ENCODE measurements around the gene PDZD8.

PDZD8 gene

DNA sequence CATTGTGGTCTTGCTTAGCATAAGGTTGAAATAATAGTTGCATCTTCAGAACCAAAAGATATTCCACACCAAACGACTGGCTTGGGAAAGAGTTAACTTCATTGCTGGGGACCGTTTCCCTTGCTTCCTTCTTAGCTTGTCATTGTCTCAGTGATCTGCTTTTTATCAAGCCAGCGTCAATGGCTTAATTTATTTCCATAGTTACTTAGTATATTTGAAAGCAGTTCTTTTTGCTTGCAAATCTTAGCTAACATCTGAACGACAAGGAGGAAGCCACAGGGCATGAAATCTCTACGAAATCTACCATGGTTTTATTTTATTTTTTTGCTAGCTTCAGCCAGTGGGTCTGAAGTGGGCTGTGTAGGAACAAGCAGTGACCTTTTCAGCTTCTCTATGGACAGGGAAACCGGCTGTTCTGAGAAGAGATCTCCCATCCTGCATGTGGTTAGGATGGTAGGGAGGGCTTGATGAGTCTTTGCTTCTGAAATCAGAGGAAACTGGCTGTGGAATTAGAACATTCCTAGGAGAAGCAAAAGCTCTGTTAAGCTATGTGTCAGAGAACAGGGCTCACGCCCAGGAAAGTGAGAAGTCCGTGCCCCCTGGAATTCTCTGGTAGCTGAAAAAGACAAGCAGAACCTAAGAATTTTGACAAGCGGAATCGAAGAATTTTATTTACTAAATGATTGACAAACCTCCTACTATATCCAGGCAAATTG, 126.3 kb downstream of the PDZD8 start:
- H3K9ac ChIP-seq (ENCODE audit: low read length): no peak overlapping the region

DNA sequence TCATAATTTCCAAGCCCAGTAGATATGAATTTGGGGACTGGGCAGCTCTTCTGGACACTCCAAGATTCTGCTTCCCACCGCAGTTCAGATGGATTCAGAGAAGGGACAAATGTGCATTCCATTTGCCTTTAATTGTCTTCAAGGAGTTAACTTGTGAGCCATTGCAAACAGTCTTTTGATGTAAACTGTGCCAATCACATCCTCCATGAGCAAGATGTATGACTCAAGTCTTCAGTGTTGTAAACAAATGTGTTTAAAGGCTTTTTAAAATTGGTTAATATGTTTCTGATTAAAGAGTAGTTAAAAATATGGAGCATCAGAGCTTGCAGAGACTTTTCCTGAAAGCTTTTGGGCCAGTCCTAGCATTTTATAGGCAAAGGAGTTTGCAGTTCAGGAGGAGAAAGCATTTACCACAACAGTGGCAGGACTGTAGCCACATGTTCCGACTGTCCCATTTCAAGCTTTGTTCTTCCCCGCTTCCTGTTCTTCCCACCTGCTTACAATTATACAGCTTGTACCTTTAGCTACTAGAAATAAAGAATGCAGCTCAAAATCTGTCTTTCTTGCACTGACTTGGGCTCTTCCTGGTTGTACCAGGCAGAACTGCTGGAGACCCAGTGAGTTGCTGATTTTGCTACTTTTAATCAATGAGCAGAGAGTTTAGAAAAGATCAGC, 128.1 kb downstream of the PDZD8 start:
- H4K20me1 ChIP-seq (ENCODE audit: insufficient read depth, low read length): no peaks in the 10 kb centered on the region
- no peaks in the 10 kb centered on the region for H3K4me1 ChIP-seq (ENCODE audit: insufficient read depth, low read length, severe bottlenecking)
- no peak overlapping the region for H3K27ac ChIP-seq (ENCODE audit: low read depth, low read length, poor library complexity, severe bottlenecking)
- H3K36me3 ChIP-seq (ENCODE audit: insufficient read depth, low read length): no peaks in the 10 kb centered on the region
- no peaks in the 10 kb centered on the region for H3K79me2 ChIP-seq (ENCODE audit: insufficient read depth, low read length)
- no peak overlapping the region for H3K4me2 ChIP-seq (ENCODE audit: low read length)
- no peak overlapping the region for H2AFZ ChIP-seq (ENCODE audit: low read length)
- H3K9me2 ChIP-seq (ENCODE audit: low read depth, low read length): no peaks in the 10 kb centered on the region
- TF ChIP-seq, protein P1, sequence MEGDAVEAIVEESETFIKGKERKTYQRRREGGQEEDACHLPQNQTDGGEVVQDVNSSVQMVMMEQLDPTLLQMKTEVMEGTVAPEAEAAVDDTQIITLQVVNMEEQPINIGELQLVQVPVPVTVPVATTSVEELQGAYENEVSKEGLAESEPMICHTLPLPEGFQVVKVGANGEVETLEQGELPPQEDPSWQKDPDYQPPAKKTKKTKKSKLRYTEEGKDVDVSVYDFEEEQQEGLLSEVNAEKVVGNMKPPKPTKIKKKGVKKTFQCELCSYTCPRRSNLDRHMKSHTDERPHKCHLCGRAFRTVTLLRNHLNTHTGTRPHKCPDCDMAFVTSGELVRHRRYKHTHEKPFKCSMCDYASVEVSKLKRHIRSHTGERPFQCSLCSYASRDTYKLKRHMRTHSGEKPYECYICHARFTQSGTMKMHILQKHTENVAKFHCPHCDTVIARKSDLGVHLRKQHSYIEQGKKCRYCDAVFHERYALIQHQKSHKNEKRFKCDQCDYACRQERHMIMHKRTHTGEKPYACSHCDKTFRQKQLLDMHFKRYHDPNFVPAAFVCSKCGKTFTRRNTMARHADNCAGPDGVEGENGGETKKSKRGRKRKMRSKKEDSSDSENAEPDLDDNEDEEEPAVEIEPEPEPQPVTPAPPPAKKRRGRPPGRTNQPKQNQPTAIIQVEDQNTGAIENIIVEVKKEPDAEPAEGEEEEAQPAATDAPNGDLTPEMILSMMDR (IDR thresholded peaks at IDR 0.05; ENCODE audit: low read length): no peak
- no peak for TF ChIP-seq EZH2 (IDR thresholded peaks at IDR 0.05; ENCODE audit: borderline replicate concordance, low read length)
- 0 out of 2 replicates have a peak, but pooled peaks cover 5% of the 10 kb centered on the region for H3K27me3 ChIP-seq (ENCODE audit: insufficient read depth, low read length)
- H3K4me3 ChIP-seq (ENCODE audit: low read depth, low read length, poor library complexity, severe bottlenecking): no peak overlapping the region
- H3K9ac ChIP-seq (ENCODE audit: low read length): no peak overlapping the region
- H3K9me3 ChIP-seq (ENCODE audit: low read length): no peaks in the 10 kb centered on the region
- H3F3A ChIP-seq (ENCODE audit: insufficient read depth, low read length): no peaks in the 10 kb centered on the region

More for the DNA sequence above, 126.3 kb downstream of the PDZD8 start:
- Histone ChIP-seq H3K36me3 (ENCODE audit: insufficient read depth, low read length) (no peaks in the 10 kb centered on the region), H3K27me3 (ENCODE audit: insufficient read depth, low read length) (0 out of 2 replicates have a peak, but pooled peaks cover 5% of the 10 kb centered on the region), H3K9me3 (ENCODE audit: low read length) (no peaks in the 10 kb centered on the region), H3K79me2 (ENCODE audit: insufficient read depth, low read length) (no peaks in the 10 kb centered on the region), H3K27ac (ENCODE audit: low read depth, low read length, poor library complexity, severe bottlenecking) (no peak overlapping the region), H3K4me3 (ENCODE audit: low read depth, low read length, poor library complexity, severe bottlenecking) (no peak overlapping the region), H3F3A (ENCODE audit: insufficient read depth, low read length) (no peaks in the 10 kb centered on the region), H3K4me1 (ENCODE audit: insufficient read depth, low read length, severe bottlenecking) (no peaks in the 10 kb centered on the region), H3K9me2 (ENCODE audit: low read depth, low read length) (no peaks in the 10 kb centered on the region), H2AFZ (ENCODE audit: low read length) (no peak overlapping the region), H4K20me1 (ENCODE audit: insufficient read depth, low read length) (no peaks in the 10 kb centered on the region), H3K4me2 (ENCODE audit: low read length) (no peak overlapping the region)
- TF ChIP-seq, protein P1 (IDR thresholded peaks at IDR 0.05; ENCODE audit: low read length): no peak
- no peak for TF ChIP-seq EZH2 (IDR thresholded peaks at IDR 0.05; ENCODE audit: borderline replicate concordance, low read length)

DNA sequence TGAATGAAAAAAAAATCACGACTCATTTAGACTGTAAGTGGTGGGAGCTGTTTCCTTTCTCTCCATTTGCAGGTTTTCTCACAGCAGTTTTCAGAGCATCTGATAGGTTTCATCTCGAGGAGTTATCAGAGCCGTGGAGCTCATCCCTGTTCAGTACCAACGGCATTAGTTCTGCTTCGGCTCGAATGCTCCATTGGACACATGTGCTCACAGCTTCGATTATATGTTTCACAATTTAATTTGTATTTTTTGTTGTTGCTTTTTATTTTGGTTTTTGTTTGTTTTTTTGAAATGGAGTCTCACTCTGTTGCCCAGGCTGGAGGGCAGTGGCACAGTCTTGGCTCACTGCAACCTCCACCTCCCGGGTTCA, 132.8 kb downstream of the PDZD8 start:
- no peak overlapping the region for H3K4me2 ChIP-seq (ENCODE audit: low read length)
- no peaks in the 10 kb centered on the region for H3K9me3 ChIP-seq (ENCODE audit: low read length)
- H3K9ac ChIP-seq (ENCODE audit: low read length): no peak overlapping the region
- TF ChIP-seq EZH2 (IDR thresholded peaks at IDR 0.05; ENCODE audit: borderline replicate concordance, low read length): no peak
- TF ChIP-seq, protein P1 (IDR thresholded peaks at IDR 0.05; ENCODE audit: low read length): no peak
- H3F3A ChIP-seq (ENCODE audit: insufficient read depth, low read length): no peaks in the 10 kb centered on the region
- no peaks in the 10 kb centered on the region for H3K79me2 ChIP-seq (ENCODE audit: insufficient read depth, low read length)
- no peak overlapping the region for H3K27ac ChIP-seq (ENCODE audit: low read depth, low read length, poor library complexity, severe bottlenecking)
- no peaks in the 10 kb centered on the region for H3K36me3 ChIP-seq (ENCODE audit: insufficient read depth, low read length)
- no peaks in the 10 kb centered on the region for H3K9me2 ChIP-seq (ENCODE audit: low read depth, low read length)
- no peaks in the 10 kb centered on the region for H3K4me1 ChIP-seq (ENCODE audit: insufficient read depth, low read length, severe bottlenecking)
- H3K27me3 ChIP-seq (ENCODE audit: insufficient read depth, low read length): no peaks in the 10 kb centered on the region
- no peaks in the 10 kb centered on the region for H4K20me1 ChIP-seq (ENCODE audit: insufficient read depth, low read length)
- H2AFZ ChIP-seq (ENCODE audit: low read length): no peak overlapping the region
- no peak overlapping the region for H3K4me3 ChIP-seq (ENCODE audit: low read depth, low read length, poor library complexity, severe bottlenecking)

Data from OCI-LY1 (cell line).